ENCODE measurements around the gene CCDC148.

The CCDC148 gene

DNA sequence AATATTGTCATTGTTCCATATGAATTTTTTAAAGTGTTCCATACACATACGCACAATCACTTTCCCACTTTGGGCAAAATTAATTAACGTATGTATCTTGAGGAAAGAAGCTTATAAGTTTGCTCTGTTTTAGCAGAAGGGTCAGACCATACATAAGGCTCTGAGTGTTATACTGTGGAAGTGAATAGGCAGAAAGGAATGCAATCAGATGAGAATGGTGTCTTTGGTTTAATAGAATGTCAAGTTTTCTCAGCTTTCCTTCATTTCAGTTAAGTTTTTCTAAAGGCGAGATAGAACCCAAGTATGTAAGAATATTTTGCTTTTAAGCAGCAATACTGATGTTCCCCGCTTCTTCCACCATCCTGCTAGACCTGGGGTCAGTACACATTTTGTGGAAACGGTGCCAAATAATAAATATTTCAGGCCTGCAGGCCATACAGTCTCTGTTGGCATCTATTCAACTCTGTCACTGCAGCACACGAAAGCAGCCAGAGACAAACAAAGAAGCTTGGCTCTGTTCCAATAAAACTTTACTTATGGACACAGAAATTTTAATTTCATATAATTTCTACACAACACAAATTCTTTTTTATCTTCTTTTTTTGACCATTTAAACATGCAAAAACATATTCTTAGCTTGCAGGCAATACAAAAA, 254.3 kb downstream of the CCDC148 start:
- no peak for DNase-seq

DNA sequence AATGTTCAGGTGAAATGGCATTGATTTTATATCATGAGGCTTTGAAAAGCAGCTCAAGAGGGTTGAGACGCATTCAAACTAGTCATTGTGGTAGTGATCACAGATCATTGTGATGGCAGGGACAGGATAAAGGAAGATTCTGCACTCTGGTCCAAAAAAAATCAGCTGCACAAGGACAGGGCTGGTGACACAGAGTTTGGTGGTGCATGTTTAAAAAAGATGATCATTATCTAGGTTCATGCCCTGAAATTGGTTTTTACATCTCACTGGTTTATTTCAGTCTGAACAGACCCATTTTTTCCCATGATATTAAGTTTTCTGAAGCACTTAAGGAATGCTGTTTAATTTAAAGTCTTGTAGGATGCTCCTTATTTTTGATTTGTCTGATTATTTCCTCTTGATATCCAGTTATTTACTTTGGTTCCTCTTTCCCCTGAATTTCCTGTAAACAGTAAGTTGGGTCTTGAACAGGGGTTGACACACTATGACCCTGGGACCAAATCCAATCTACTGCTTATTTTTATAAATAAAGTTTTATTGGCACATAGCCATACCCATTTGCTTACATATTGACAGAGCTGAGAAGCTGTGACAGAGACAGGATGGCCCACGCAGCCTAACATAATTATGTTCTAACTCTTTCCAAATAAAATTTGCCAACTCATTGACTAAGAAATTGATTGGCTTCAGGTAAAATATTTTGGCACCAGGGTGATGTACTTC, 256.5 kb downstream of the CCDC148 start:
- no peak for DNase-seq

DNA sequence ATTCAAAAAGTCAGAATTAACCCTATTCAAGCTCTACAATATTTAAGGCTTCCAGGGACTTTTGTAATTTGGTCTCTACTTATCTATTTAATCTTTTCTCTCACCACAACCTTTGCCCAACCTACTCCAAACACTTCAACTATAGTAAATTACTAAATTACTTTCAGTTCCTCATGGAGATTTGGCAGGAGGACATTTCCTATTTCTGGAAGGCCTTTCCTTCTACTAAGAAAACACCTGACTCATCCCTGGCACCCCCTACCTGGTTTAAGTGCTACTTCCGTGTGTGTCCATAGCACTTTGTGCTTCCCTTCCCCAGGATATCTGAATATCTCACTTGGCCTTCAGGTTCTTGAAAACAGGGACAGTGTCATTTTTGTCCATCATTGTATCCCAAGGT, 258.6 kb downstream of the CCDC148 start:
- no peak for DNase-seq

DNA sequence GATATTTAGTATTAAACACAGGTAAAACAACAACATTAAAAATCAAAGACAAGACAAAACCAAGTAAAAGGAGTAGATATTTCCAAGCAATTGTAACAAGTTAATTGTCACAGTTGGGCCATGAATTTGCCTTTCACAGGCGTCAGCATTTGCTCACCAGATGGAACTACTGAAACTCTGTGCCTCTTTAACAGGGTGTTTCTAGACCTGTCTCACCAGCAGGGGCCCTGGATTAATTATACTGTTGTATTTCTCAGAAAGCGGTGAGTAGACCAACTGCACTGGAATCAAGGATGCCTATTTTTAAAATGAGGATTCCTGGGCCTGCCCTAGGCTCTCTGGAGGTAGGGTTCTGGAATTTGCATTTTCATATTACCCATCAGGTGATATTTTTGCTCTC, 262.3 kb downstream of the CCDC148 start:
- DNase-seq = no peak

DNA sequence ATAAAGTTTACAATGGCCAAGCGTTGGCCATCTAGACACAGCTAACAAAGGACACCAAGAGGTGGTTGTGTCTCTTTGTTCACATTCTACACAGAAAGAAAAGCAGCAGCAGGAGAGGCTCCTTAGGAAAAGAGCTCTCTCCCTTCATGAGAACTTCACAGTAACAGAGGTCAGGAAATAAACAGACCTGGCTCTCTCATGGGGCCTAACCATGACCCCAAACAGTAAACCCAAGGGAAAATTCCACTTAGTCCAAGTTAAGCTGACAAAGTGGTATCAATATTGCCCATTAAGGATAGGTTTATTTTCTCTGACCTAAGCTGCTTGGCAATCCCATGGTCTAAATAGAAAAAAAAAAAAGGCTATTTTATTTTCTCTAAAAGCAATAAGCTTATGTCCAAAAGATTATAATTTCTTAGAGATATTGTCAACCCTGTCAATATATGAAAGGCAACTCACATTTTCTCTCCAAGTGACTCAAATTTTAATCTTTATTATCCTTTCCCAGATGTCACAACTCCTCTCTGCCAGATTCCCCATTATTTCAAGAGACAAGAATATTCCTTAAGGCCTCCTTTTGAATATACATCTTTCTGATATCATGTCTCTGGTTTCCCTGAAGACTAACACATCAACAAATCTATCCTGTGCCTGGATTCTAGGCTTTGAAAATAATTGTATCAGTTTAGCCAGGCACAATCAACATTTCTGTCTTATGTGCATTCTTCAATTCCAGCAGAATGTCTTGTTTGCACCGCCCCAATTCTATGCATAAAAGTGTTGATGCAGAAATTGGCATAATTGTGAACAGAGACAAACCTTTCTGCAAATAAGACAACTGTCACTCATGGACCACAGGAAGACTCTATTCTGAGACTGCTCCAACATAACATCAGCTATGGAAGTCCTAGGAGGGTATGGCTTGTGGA, 263.8 kb downstream of the CCDC148 start:
- no peak for DNase-seq

DNA sequence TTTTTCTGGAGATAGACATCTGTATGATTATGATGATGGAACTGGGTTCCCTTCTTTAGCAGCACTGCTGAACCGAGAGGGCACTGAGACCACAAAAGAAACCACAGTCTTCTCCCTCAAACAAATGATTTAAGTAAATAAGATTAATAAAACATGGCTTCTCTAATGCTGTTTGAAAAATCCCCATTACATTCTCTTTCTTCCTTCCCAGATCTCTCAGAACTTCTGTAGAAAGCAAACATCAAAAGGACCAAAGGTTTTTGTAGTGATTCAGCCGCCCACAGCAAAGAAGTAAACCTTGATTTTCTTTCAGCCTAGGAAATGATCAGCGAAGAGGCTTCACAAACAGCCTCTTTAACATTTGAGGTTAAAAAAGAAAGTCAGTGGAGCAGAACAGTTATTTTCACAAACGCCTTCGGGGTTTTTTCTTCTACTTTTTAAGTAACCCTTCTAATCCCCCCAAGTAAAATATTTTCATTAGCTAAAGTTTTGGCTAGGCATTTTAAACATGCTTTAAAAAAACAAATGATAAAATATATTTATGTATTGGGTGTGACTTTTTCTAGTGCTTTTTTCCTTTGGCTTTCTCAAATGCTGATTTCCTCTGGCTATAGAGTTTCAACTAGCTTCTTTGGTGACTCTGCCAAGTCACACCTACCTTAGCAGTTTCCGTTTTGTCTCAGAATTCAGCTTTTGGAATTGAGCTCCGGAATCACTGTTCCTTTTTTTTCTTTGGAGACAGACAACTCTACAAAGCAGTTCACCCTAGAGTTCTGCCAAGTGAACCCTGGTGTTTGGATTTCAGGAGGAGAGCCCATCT, 265.3 kb downstream of the CCDC148 start:
- no peak for DNase-seq

DNA sequence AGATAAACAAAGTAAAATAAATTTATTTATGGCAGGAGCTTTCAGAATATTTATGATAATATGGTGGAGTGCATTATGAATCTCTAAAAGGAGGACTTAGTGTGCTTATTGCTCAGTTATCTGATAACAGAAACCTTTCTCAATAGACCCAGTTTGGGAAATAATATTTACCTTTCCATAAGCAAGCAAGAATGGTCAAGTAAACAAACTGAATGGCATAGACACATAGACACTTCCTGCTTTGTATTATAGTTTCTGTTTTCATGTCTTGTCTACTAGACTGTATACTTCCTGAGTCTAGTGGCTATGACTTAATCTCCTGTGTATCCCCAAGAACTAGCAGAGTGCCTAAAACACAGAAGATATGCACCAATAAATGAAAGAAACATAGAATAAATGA, 267.0 kb downstream of the CCDC148 start:
- DNase-seq = no peak

GRCh38 chr2:158187908-158188307, 268.6 kb downstream of the CCDC148 start:
- no peak for DNase-seq

GRCh38 chr2:158184556-158185343, 271.8 kb downstream of the CCDC148 start:
- no peak for DNase-seq

GRCh38 chr2:158184001-158184400, 272.6 kb downstream of the CCDC148 start:
- DNase-seq = no peak

GRCh38 chr2:158182676-158183295, 273.8 kb downstream of the CCDC148 start:
- no peak for DNase-seq

DNA sequence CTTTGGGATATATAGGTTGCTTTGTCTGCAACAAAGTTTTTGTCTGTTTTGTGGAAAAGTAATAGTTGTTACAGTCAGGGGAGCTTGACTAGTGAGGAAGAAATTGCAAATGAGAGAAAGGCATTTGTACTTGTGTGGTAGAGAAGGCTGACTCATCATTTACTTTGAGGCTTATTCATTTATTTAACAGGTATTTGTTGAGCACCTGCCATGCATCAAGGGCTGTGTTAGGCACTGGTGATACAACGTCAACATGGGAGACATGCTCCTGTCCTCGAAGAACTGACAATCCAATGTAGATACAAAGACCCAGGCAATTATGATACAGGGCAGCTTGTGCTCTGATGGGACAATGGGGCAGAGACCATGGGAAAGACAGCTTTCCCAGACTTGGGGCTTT, 275.4 kb downstream of the CCDC148 start:
- no peak for DNase-seq

DNA sequence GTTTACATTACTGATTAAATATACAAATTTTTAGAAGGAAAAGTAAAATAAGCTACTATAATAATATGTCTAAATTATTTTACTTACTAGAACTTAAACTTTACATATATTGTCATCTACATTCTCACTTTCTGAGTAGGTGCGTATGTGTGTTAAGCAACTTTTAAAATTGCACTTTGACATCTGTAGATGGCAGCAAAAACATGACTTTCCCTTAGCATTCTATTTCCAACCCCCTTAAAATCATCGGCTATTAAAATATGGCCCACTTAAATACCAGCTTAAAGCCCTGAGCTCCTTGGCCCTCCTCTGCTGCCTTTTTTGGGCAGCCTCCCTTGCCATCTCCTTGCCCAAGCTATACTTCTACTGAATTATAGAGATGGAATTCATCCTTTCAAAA, 276.9 kb downstream of the CCDC148 start:
- no peak for DNase-seq

GRCh38 chr2:158178646-158179045, 277.9 kb downstream of the CCDC148 start:
- DNase-seq = no peak

DNA sequence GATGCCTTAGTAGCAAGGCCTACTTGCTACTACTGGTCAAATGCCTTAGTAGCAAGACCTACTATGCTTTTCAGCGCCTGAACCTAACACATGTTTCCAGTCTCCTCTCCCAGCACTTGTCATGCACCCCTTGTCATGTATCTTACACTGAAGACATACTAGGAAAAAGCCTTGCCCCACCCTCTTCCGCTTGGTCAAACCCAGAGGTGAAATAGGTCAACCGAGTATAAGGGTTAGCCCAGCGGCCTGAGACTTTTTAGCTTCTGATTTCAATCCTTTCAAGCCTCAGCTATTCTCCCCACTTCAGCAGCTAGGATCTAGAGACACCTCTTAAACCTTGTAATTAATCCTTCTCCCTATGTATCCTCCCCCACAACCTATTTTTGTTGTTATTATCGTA, 281.6 kb downstream of the CCDC148 start:
- DNase-seq = no peak

GRCh38 chr2:158174495-158174894, 282.1 kb downstream of the CCDC148 start:
- no peak for DNase-seq

DNA sequence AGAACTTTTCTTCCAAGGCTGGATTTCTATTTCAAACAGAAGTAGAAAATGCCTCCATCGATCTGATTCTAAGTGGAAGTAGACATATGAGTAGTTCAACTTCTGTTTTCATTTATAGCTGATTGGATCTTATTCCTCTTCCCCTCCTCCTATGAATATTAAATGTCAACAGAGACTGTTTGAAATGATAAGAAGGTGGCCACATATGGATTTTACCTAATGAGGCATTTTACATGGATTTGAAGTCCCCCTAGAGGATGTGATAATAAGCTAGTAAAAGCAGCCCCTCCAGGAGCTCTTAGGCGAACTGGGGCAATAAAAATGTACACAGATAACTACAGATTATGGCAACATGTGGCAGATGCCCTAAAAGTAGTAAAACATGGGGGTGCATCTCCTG, 283.8 kb downstream of the CCDC148 start:
- DNase-seq = no peak

DNA sequence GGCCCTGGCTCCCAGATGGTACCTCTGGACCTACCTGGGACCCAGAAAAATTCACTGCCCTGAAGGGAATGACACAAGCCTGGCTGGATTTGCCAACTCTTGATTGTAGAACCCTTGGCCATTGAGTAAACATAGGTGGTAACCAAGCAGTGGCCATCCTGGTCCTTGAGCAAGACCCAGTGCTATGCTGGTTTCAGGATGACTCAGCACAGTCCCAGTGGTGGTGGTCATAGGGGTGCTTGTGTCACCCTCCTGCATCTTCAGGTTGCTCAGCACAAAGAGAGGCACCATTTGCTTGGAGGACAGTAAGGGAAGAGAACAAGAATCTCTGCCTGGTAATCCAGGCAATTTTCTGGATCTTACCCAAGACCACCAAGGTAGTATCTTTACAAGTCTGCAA, 302.0 kb downstream of the CCDC148 start:
- DNase-seq = no peak

GRCh38 chr2:158153270-158154015, 303.1 kb downstream of the CCDC148 start:
- DNase-seq = no peak

DNA sequence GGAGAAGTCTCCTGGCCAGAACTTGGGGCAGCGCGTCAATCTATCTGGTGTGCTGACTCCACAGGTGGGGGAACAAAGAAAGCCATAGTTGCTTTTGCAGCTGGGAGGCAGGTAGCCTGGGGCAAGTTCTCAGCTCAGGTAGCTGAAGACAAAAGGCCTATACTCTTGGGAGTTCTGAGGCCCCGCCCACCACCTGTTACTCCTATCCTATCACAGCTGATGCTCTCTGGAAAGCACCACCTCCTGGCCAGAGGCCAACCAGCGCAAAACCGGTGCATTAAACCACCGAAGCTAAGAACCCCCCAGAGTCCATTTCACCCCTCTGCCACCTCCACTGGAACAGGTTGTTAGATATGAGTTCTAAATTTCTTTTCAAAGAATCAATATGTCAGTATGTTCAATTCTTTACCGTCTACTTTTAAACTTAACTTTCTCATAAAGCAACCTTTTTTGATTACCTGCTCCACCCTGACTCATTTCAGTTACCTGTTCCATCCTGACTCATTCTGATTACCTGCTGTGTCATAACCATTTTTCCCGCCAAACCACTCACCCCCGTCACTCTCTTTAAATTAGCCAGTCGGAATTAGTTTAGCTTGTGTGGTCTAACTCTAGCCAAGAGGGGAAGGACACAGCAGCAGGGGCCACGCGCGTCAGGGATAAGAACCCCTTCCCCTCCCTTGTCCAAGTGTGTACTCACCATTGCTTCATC, 311.5 kb downstream of the CCDC148 start:
- no peak for DNase-seq

Data from NCI-H1417 treated with DMSO at 0.1 percent for 48 hours (cell line).